NOMO-1 treated with DMSO at 0.1 percent for 48 hours (cell line): ENCODE measurements around the gene USP24.
"Not testable (repeated sequence)": the region's sequence is repeated elsewhere in the genome, so short reads cannot be mapped to it uniquely, and the experiment has no call there.

Source experiments
- DNase-seq: peaks from one replicate; lab custom pipeline; 2025; ENCODE audit not compliant: unreplicated experiment; lab: John Stamatoyannopoulos, UW

Gene USP24

DNA sequence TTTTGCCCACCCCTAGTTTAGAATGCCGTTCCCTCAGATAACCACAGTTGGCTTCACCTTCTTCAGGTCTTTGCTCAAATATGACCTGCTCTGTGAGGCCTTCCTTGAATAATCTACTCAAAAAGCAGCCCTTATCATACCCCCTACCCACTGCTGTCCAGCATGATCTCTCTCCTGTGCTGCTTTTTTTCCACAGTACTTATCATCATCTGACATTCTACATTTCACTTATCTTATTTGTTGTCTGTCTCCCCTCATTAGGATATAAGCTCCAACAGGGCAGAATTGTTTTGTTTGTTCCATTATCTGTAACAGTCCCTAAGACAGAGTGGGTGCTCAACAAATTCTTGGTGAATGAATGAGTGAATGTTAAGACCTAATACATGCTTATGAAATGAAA lies 18.1 kb downstream of the USP24 start:
- no peak for DNase-seq

DNA sequence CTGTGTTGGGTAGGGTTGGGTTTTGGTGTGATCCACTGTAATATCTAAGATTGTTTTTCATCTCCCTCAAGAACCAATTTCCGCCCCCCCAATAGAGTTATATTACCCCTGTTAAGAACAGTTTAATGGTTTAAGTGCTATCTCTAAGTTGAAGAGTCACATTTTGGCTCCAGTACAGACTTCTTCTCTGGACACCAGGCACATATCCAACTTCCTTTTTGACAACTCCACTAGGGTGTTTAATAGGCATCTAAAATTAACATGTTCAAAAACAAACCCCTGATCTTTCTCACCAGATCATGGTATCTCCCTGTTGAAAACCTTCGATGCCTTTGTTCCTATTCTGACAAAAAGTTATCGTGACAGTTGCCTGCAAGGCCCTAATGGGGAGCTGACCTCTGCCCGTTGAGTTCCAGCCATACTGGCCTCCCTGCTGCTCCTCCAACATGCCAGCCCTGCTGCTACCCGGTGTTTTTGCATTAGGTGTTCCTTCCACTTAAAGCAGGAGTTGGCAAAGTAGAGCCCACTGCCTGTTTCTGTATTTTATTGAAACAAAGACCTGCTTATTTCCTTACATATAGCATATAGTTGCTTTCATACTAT lies 18.6 kb downstream of the USP24 start:
- peak; percentile 10 for DNase-seq

DNA sequence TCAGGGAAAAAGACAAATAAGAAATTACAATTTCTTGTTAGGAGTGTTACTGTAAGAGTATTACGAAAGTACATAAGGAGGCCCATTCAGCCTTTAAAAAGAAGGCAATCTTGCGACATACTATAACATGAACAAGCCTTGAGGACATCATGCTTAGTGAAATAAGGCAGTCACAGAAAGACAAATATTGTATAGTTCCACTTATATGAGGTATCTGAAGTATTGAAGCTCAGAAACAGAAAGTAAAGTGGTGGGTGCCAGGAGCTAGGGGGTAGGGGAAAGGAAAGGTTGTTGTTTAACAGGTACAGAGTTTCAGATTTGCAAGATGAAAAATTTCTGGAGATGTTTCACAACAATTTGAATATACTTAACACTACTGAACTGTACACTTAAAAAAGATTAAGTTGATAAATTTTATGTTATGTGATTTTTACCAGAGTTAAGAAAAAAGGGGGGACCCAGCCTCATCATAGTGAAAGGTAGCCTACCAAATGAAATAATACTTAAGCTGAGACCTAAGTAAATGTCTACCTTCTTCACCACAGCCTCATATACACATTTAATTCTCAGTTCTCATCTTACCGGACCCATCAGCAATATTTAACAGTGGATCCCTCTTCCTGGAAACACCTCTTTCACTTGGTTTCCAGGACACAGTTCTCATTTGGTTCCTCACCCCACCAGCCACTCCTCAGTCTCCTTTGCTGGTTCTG lies 19.5 kb downstream of the USP24 start:
- peak; percentile 79 for DNase-seq

DNA sequence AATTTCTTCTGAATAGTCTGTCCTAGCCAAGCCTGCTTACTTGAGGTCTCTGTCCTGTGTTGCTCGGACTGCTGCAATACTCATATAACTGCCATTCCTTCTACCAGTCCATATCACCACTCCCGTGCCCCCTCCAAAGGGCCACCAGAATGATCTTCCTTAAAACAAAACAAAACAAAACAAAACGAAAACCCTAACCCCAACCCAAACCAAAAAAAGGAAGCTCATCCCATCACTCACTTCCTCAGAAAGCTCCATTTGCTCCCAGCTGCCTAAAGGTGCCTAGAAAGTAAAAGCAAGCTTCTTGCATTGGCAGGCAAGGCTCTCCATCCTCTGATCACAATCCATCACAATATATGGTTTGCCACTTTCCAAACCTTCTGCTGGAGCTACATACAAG lies 20.3 kb downstream of the USP24 start:
- DNase-seq = peak; percentile 41

DNA sequence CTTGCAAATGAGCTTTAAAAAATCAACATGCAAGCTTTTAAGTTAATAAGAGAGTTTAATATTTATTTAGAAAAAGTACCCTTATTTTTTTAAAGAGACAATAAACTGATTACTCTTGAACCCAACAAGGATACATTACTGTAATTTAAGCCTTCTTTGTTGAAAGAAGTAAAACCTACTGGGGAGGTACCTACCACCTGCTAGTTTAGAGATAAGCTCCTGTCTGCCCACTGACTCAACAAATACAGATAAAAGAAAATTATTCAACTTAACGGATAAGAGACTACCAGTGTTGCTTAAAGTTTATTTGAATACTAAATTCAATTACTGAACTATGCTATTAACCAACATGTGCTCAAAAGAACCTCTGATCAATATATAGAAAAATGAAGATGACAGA lies 23.1 kb downstream of the USP24 start:
- DNase-seq = no peak

DNA sequence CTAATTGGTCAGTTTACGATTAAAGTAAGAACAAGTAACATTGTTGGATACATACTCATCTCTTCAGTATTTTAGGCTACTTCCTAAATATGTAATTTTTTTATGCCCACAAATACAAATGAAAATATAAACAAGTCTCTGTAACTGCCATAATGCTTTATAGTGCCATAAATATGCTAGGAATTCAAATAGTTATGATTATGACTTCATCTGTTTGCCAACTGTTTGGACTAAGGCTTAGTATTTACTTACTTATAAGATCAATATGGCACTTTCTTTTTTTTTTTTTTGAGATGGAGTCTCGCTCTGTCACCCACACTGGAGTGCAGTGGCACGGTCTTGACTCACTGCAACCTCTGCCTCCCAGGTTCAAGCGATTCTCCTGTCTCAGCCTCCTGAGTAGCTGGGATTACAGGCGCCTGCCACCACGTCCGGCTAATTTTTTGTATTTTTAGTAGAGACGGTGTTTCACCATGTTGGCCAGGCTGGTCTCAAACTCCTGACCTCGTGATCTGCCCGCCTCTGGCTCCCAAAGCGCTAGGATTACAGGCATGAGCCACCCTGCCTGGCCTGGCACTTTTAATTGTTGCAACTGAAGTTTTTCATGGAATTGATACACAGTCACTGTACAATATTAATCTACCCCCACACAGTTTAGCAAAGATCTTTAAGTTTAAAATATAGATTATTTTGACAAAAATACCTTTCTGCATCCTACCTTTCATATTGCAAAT lies 23.8 kb downstream of the USP24 start:
- not testable (repeated sequence) for DNase-seq

DNA sequence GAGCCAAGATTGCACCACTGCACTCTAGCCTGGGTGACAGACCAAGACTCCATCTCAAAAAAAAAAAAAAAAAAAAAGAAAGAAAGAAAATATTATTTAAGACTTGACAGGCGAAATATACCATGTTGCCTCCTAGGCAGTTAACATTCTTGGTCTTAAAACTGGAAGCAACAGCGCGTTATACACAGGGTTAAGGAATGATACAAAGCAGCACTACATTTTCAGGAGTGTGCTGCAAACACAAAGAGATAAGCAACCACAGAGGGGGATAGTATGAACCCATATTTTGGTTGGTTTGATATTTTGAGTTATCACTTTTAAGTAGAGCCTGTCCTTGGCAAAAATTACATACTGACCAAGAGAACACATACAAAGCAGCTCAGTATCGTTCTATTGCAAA lies 25.1 kb downstream of the USP24 start:
- no peak for DNase-seq

DNA sequence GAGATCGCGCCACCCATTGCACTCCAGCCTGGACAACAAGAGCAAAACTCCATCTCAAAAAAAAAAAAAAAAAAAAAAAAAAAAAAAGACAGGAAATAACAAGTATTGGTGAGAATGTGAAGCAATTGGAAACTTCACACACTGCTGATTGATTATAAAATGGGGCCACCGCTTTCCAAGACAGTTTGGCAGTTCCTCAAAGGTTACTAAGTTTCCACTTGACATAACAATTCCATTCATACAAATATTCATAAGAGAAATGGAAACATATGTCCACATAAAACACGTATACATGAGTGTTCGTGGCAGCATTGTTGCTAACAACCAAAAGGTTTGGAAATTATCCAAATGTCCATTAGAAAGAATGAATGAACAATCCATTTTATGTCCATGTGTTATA lies 26.3 kb downstream of the USP24 start:
- no peak for DNase-seq

DNA sequence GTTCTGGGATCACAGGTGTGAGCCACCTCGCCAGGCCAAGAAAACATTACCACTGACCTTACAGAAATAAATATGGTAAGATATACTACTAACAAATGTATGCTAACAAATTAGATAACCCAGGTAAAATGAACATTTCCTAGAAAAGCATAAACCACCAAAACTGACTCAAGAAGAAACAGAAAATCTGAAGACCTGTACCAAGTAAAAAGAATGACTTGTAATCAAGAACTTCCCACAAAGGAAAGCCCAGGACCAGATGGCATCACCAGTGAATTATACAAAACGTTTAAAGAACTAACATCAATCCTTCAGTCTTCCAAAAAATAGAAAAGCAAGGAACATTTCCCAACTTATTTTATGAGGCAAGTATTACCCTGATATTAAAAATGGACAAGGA lies 29.3 kb downstream of the USP24 start:
- no peak for DNase-seq

DNA sequence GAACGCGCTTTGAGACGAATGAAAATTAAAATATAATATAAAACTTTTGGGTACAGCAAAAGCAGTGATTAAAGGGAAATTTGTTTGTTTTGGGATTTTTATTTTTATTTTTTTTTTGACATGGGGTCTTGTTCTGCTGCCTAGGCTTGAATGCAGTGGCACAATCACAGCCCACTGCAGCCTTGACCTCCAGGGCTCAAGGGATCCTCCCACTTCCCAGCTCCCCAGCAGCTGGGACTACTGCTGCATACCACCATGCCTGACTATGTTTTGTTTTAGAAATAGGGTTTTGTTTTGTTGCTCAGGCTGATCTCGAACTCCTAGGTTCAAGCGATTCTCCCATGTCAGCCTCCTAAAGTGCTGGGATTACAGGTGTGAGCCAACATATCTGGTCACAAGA lies 30.3 kb downstream of the USP24 start:
- no peak for DNase-seq

DNA sequence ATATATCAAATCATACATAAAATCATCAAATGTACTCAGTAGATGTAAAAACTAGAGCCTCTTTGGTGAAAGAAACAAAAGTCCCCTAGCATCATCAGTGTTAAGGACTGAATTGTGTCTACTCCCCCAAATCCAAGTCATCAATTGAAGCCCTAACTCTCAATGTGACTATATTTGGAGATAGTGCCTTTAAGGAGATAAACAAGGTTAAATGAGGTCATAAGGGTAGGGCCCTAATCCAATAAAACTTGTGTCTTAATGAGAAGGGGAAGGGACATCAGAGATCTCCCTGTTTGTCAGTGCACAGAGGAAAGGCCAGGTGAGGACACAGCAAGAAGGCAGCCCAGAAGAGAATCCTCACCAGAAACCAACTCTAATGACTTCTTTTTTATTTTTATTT lies 33.5 kb downstream of the USP24 start:
- DNase-seq = no peak

DNA sequence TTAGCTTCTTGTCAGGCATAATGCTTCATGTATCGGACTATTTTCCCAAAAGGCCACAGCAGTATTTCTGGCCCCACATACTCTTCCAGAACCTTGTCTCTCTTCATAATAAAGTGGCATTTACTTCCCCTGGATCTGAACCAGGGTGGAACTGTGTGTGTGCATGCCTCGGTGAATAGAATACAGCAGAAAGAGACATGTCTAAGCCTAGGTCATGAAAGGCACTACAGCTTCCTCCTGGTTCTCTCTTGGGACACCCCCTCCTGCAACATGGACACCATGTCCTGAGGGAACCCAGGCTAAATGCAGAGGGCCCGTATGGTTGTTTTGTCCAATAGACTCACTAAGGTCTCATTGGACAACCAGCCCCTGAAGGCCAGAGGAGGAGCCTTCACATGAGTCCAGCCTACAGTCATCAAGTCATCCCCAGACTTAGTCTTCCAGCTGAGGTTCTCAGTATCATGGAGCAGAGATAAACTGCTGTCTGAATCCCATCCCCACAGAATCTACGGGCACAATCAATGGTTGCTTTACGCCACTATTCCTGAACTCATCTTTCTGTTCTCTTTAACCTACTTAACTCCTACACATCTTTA lies 35.0 kb downstream of the USP24 start:
- DNase-seq = no peak

DNA sequence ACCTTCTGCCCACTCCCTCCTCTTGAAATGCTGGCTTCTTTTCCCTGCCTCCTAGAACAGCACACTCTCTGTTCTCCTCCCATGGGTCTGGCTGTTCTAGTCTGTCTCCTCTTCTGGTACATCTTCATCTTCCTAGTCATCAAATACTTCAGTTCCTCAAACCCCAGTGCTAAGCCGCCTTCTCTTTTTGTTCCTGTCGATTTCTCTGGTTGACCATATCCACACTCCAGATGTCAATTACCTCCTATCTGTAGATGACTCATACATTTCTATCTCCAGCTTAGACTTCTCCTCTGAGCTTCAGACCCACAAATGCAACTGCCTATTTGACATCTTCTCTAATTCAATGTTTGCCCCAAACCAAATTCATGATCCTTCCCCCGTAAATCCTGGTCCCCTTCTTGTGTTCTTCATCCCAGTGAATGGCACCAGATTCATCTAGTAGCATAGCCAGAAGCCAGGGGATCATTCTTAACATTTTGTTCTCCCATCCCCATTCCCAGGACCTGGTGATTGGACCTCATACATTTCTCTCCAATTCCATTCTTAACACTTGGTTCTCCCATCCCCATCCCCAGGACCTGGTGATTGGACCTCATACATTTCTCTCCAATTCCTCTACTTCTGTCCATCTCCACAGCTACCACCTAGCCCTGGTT lies 35.9 kb downstream of the USP24 start:
- peak; percentile 89 for DNase-seq

DNA sequence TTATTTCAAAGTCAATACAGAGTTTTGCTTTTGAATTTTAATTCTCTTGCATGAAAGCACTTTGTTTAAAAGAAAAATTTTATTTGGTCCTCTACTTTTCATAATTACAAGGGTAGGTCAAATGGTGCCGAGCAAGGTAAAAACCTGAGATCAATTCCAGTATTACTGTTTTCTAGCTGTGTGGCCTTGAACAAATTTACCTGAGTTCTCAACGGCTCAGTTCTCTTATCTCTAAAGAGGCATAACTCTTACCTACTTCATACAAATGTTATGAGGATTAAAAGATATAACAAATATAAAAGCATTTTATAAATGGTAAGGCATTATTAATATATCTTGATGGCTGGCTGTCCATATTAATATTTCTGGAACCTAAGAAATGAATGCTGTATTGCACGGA lies 42.5 kb downstream of the USP24 start:
- DNase-seq = no peak

DNA sequence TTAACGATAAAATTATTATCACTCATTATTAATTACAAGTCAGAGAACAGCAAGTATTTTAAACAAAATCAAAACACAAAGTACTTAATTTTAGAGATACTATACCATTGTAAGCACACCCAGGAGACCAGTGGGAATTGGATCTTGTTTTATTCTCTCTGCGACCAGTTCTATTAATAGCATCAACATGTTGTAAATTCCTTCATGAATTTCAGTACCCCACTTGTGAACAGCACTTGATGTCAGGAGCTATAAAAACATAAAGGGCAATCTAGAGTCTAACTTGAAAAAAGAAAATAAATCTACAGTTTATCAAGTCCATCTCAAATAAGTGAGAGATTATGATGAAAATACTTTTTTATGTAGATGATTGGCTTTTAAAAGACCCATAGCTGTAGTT lies 42.9 kb downstream of the USP24 start:
- DNase-seq = no peak

DNA sequence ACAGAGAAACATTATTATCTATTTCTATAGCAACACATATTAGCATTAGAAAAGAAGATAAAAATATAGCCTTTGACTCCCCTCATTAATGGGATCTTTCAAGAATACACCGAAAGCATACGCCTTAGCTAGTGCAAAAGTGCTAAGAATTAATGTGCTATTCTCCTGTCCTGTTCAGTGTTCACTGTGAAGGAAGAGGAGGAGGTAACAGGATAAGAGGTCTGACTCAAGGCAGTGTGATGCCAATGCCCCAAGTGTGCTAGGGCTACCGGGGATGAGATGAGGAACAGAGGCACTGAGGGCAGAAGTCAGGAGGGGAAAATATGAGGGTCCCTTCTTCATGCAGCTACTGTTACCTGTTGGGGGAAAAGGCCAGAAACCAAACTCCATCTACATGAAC lies 43.5 kb downstream of the USP24 start:
- DNase-seq = no peak

DNA sequence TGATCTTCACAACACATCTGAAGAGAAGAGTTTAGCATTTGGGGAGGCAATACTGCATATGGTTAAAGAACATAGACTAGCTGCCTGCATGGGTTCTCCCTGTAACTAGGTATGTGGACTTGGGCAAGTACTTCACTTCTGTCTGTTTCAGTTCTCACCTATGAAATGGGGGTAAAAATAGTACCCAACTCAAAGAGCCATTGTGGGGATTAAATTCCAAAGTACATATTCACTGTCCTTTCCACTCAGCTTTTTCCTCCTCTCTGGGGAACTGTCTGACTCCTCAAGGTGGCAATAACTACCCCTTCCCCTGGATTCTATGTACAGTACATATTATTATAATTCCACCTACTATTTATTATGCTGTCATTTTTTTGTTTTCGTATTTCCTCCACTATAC lies 44.7 kb downstream of the USP24 start:
- no peak for DNase-seq

DNA sequence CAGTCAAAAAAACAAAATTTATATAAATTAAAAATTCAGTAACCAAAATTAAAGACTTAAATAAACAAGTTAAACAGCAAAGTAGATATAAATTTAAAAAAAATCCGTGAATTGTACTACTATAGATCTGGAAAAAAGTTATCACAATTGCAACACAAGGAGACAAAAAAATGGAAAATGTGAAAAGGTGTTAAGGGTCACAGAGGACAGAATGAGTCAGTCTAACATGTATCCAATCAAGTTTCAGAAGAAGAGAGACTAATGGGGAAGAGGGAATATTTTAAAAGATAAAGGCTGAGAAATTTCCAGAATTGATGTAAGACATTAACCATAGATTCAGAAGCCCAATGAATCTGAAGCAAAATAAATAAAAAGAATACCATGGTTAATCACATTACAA lies 46.0 kb downstream of the USP24 start:
- no peak for DNase-seq

DNA sequence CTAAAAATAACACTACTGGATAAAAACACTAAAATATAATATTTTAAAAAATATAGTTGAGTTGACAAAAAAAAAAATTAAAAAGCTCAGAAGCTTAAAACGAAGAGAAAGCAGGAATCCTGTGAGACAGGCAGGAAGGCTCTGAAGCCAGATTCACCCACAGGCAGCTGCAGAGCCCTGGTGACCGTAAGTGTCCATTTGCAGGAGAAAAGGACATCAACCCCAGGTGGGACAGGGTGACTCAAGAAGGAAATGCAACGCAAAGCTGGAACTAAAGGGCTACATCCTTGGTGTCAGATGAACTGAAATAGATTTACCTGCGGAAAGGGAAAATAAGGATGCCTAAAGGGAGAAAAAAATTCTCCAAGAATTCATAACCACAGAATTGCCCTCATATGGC lies 46.8 kb downstream of the USP24 start:
- no peak for DNase-seq

DNA sequence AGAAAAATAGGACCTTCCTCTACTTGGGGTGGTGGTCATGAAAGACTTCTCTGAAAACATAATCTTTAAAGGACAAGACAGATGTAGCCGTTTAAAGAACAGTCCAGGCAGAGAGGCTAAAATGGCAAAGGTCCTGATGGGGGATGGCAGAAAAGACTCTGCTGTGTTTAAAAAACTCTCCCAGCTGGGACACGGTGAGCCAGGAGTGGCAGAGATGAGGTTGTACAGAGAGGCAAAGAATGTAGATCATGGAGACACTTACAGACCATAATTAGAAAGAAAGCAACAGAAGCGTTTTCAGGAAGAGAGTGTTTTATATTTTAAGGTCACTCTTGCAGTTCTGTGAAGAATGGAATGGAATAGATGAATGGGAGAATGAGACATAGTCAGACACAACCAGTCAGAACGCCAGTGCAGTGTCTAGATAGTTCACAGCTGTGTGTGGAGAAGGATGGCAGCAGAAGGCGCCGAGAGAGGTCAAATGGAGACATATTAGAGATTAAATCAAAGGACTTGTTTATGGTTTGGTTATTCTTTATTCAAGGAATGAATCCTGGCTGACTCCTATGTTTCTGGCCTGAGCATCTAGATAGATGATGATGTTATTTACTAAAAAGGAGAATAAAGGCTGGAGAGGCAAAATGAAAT lies 47.8 kb downstream of the USP24 start:
- DNase-seq = no peak

DNA sequence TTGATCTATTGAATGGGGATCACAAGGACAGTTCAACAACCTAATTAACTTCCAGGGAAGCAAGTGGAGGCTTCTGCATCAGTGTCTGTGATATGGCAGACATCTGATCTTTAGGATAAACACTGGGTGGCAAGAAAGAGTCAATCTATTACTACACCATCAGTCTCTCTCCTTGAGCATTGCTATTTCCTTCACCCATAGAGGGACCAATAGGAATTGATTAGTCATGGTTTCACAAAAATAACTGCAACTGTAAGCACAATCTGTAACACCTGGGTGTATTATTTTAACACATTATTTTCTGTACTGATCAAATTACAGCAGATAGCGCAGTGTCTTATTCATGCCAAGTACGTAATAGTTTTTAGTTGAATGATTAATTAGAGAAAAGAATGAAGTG lies 50.3 kb downstream of the USP24 start:
- DNase-seq = no peak
